HG03571 (cell line): ENCODE data around the gene PGLYRP2.

Experiments used
- ATAC-seq: cut with Tn5 transposase; IDR thresholded peaks from one replicate; pipeline ENCODE4 v1.9.1; 2021; ENCODE audit not compliant: unreplicated experiment

Gene PGLYRP2

GRCh38 chr19:15456871-15457700, 22.2 kb downstream of the PGLYRP2 start:
- no peak for ATAC-seq

- no peak for ATAC-seq
Measured at GRCh38 chr19:15456441-15456840, 22.9 kb downstream of the PGLYRP2 start.

- ATAC-seq: no peak
Measured at GRCh38 chr19:15455996-15456395, 23.3 kb downstream of the PGLYRP2 start.

- no peak for ATAC-seq
Measured at GRCh38 chr19:15453906-15454860, 25.1 kb downstream of the PGLYRP2 start.

- no peak for ATAC-seq
Measured at GRCh38 chr19:15453091-15453578, 26.2 kb downstream of the PGLYRP2 start.

- no peak for ATAC-seq
Measured at GRCh38 chr19:15452111-15453047, 26.9 kb downstream of the PGLYRP2 start.

- ATAC-seq: no peak
Measured at GRCh38 chr19:15450528-15450890, 28.8 kb downstream of the PGLYRP2 start.

GRCh38 chr19:15449620-15450527, 29.4 kb downstream of the PGLYRP2 start, which contains the start of gene WIZ:
Gene WIZ (minus strand): TSS chr19:15449956. CDS start chr19:15448307, 1,649 bp downstream.
- peak; percentile 46 for ATAC-seq

GRCh38 chr19:15448778-15449619, 30.3 kb downstream of the PGLYRP2 start:
- no peak for ATAC-seq

- no peak for ATAC-seq
Measured at GRCh38 chr19:15448044-15448777, 31.1 kb downstream of the PGLYRP2 start.

GRCh38 chr19:15447057-15447456, 32.2 kb downstream of the PGLYRP2 start:
- ATAC-seq: no peak

- ATAC-seq: no peak
Measured at GRCh38 chr19:15445807-15446376, 33.4 kb downstream of the PGLYRP2 start.

GRCh38 chr19:15445227-15445605, 34.1 kb downstream of the PGLYRP2 start:
- ATAC-seq: no peak

- ATAC-seq: no peak
Measured at GRCh38 chr19:15444505-15445226, 34.6 kb downstream of the PGLYRP2 start.

GRCh38 chr19:15443838-15444237, 35.5 kb downstream of the PGLYRP2 start:
- no peak for ATAC-seq

- ATAC-seq: no peak
Measured at GRCh38 chr19:15443325-15443724, 36.0 kb downstream of the PGLYRP2 start.
